SKM-1 (cell line): ENCODE data around the gene SCRN1.

Experiments used
- DNase-seq: peaks from one replicate; lab custom pipeline; 2025; ENCODE audit not compliant: unreplicated experiment; lab: John Stamatoyannopoulos, UW

SCRN1 gene

GRCh38 chr7:29989257-29989995, at the start of gene SCRN1:
TSS of gene SCRN1 (minus strand) at chr7:29989801. CDS start at chr7:29969067, 20,734 bp downstream.
- DNase-seq, result no peak

GRCh38 chr7:30038196-30038980, 48.8 kb upstream of the SCRN1 start:
- DNase-seq, result no peak

GRCh38 chr7:30036220-30036619, 46.6 kb upstream of the SCRN1 start:
- DNase-seq, result no peak

- DNase-seq, result no peak
Measured at GRCh38 chr7:30034501-30034900, 44.9 kb upstream of the SCRN1 start.

- DNase-seq, result no peak
Measured at GRCh38 chr7:30032310-30033125, 42.9 kb upstream of the SCRN1 start.

GRCh38 chr7:30029696-30030095, 40.1 kb upstream of the SCRN1 start:
- no peak for DNase-seq

- no peak for DNase-seq
Measured at GRCh38 chr7:30028749-30029635, 39.4 kb upstream of the SCRN1 start.

GRCh38 chr7:30028216-30028748, 38.7 kb upstream of the SCRN1 start, which contains the start of gene PLEKHA8:
TSS of gene PLEKHA8 (plus strand) at chr7:30028412. CDS start at chr7:30028763, 351 bp downstream.
- peak; percentile 73 for DNase-seq

- no peak for DNase-seq
Measured at GRCh38 chr7:30027740-30028215, 38.2 kb upstream of the SCRN1 start.

- DNase-seq, result no peak
Measured at GRCh38 chr7:30027065-30027456, 37.5 kb upstream of the SCRN1 start.

GRCh38 chr7:30026229-30027064, 36.8 kb upstream of the SCRN1 start, which contains the start of gene FKBP14:
TSS of gene FKBP14 (minus strand) at chr7:30026702. CDS start at chr7:30026508, 194 bp downstream.
- peak; percentile 94 for DNase-seq

- DNase-seq, result no peak
Measured at GRCh38 chr7:30023524-30023923, 33.9 kb upstream of the SCRN1 start.

GRCh38 chr7:30022991-30023390, 33.4 kb upstream of the SCRN1 start:
- DNase-seq, result no peak

- no peak for DNase-seq
Measured at GRCh38 chr7:30020535-30020934, 30.9 kb upstream of the SCRN1 start.

- DNase-seq, result no peak
Measured at GRCh38 chr7:30019960-30020359, 30.4 kb upstream of the SCRN1 start.

- no peak for DNase-seq
Measured at GRCh38 chr7:30019387-30019786, 29.8 kb upstream of the SCRN1 start.

- DNase-seq, result no peak
Measured at GRCh38 chr7:30018451-30018850, 28.9 kb upstream of the SCRN1 start.

GRCh38 chr7:30012757-30013156, 23.2 kb upstream of the SCRN1 start:
- DNase-seq, result no peak

- DNase-seq, result no peak
Measured at GRCh38 chr7:30010021-30010420, 20.4 kb upstream of the SCRN1 start.
